Measurements from ENCODE around the gene TRIM45.

TRIM45 gene

GRCh38 chr1:117096951-117097408, 24.6 kb downstream of the TRIM45 start:
- ATAC-seq (no peak), DNase-seq (ENCODE audit: low spot score in 2 of 2) (no peak)
- Mint-ChIP-seq H3K4me1 (peaks cover 6% of the 10 kb centered on the region), H3K36me3 (peaks cover 97% of the 10 kb centered on the region), H3K27ac (peak overlapping the region; percentile 2), H3K9me3 (no peaks in the 10 kb centered on the region), H3K4me3 (no peak overlapping the region)

- no peak for ATAC-seq
- peak overlapping the region; percentile 17 for H3K27ac Mint-ChIP-seq
- no peak for DNase-seq (ENCODE audit: low spot score in 2 of 2)
- no peak overlapping the region for H3K4me3 Mint-ChIP-seq
- H3K9me3 Mint-ChIP-seq, result no peaks in the 10 kb centered on the region
- peaks cover 6% of the 10 kb centered on the region for H3K4me1 Mint-ChIP-seq
- peaks cover 97% of the 10 kb centered on the region for H3K36me3 Mint-ChIP-seq
Observed at GRCh38 chr1:117094841-117095604, 26.5 kb downstream of the TRIM45 start.

GRCh38 chr1:117093870-117094621, 27.5 kb downstream of the TRIM45 start:
- ATAC-seq, result peak; percentile 94
- Mint-ChIP-seq H3K27ac (no peak overlapping the region), H3K36me3 (peaks cover 97% of the 10 kb centered on the region), H3K4me1 (peaks cover 6% of the 10 kb centered on the region), H3K4me3 (no peak overlapping the region), H3K9me3 (no peaks in the 10 kb centered on the region)
- DNase-seq (ENCODE audit: low spot score in 2 of 2), result no peak

GRCh38 chr1:117093091-117093534, 28.4 kb downstream of the TRIM45 start:
- Mint-ChIP-seq H3K9me3 (no peaks in the 10 kb centered on the region), H3K4me1 (peaks cover 6% of the 10 kb centered on the region), H3K36me3 (peaks cover 97% of the 10 kb centered on the region), H3K4me3 (no peak overlapping the region), H3K27ac (no peak overlapping the region)
- ATAC-seq (peak; percentile 70), DNase-seq (ENCODE audit: low spot score in 2 of 2) (no peak)

- Mint-ChIP-seq H3K4me1 (peaks cover 6% of the 10 kb centered on the region), H3K36me3 (peaks cover 97% of the 10 kb centered on the region), H3K9me3 (no peaks in the 10 kb centered on the region), H3K27ac (no peak overlapping the region), H3K4me3 (no peak overlapping the region)
- ATAC-seq (no peak), DNase-seq (ENCODE audit: low spot score in 2 of 2) (no peak)
Observed at GRCh38 chr1:117092594-117092993, 29.0 kb downstream of the TRIM45 start.

GRCh38 chr1:117089996-117090395, 31.6 kb downstream of the TRIM45 start:
- no peak overlapping the region for H3K27ac Mint-ChIP-seq
- ATAC-seq, result no peak
- H3K36me3 Mint-ChIP-seq, result peaks cover 95% of the 10 kb centered on the region
- H3K4me3 Mint-ChIP-seq, result no peak overlapping the region
- no peak for DNase-seq (ENCODE audit: low spot score in 2 of 2)
- H3K4me1 Mint-ChIP-seq, result peaks cover 6% of the 10 kb centered on the region
- no peaks in the 10 kb centered on the region for H3K9me3 Mint-ChIP-seq

GRCh38 chr1:117087686-117088085, 33.9 kb downstream of the TRIM45 start:
- H3K27ac Mint-ChIP-seq, result no peak overlapping the region
- peaks cover 95% of the 10 kb centered on the region for H3K36me3 Mint-ChIP-seq
- H3K4me3 Mint-ChIP-seq, result no peak overlapping the region
- no peaks in the 10 kb centered on the region for H3K9me3 Mint-ChIP-seq
- ATAC-seq (no peak), DNase-seq (ENCODE audit: low spot score in 2 of 2) (no peak)
- peaks cover 7% of the 10 kb centered on the region for H3K4me1 Mint-ChIP-seq

GRCh38 chr1:117084231-117084630, 37.3 kb downstream of the TRIM45 start:
- peaks cover 7% of the 10 kb centered on the region for H3K4me1 Mint-ChIP-seq
- DNase-seq (ENCODE audit: low spot score in 2 of 2) (no peak), ATAC-seq (no peak)
- H3K9me3 Mint-ChIP-seq, result no peaks in the 10 kb centered on the region
- peaks cover 94% of the 10 kb centered on the region for H3K36me3 Mint-ChIP-seq
- no peak overlapping the region for H3K27ac Mint-ChIP-seq
- H3K4me3 Mint-ChIP-seq, result no peak overlapping the region

- DNase-seq (ENCODE audit: low spot score in 2 of 2) (no peak), ATAC-seq (no peak)
- Mint-ChIP-seq H3K36me3 (peaks cover 99% of the 10 kb centered on the region), H3K4me1 (peaks cover 25% of the 10 kb centered on the region), H3K27ac (no peak overlapping the region), H3K9me3 (no peaks in the 10 kb centered on the region), H3K4me3 (no peak overlapping the region)
Observed at GRCh38 chr1:117079737-117080136, 41.8 kb downstream of the TRIM45 start.

GRCh38 chr1:117077267-117077666, 44.3 kb downstream of the TRIM45 start:
- H3K4me3 Mint-ChIP-seq, result no peak overlapping the region
- H3K36me3 Mint-ChIP-seq, result peaks cover 98% of the 10 kb centered on the region
- DNase-seq (ENCODE audit: low spot score in 2 of 2) (peak; percentile 12 to 67), ATAC-seq (peak; percentile 100)
- peak overlapping the region; percentile 21 for H3K27ac Mint-ChIP-seq
- no peaks in the 10 kb centered on the region for H3K9me3 Mint-ChIP-seq
- peaks cover 18% of the 10 kb centered on the region for H3K4me1 Mint-ChIP-seq

- Mint-ChIP-seq H3K4me3 (no peak overlapping the region), H3K27ac (peak overlapping the region; percentile 21), H3K9me3 (no peaks in the 10 kb centered on the region), H3K4me1 (peaks cover 22% of the 10 kb centered on the region), H3K36me3 (peaks cover 98% of the 10 kb centered on the region)
- DNase-seq (ENCODE audit: low spot score in 2 of 2) (no peak), ATAC-seq (peak; percentile 19)
Observed at GRCh38 chr1:117076648-117077047, 44.9 kb downstream of the TRIM45 start.

GRCh38 chr1:117070124-117070523, 51.4 kb downstream of the TRIM45 start:
- DNase-seq (ENCODE audit: low spot score in 2 of 2), result no peak
- H3K36me3 Mint-ChIP-seq, result peaks cover 88% of the 10 kb centered on the region
- peak; percentile 96 for ATAC-seq
- no peaks in the 10 kb centered on the region for H3K9me3 Mint-ChIP-seq
- no peak overlapping the region for H3K27ac Mint-ChIP-seq
- no peak overlapping the region for H3K4me3 Mint-ChIP-seq
- H3K4me1 Mint-ChIP-seq, result peaks cover 32% of the 10 kb centered on the region

- Mint-ChIP-seq H3K4me3 (no peak overlapping the region), H3K4me1 (peaks cover 32% of the 10 kb centered on the region), H3K9me3 (no peaks in the 10 kb centered on the region), H3K36me3 (peaks cover 88% of the 10 kb centered on the region), H3K27ac (no peak overlapping the region)
- ATAC-seq (no peak), DNase-seq (ENCODE audit: low spot score in 2 of 2) (no peak)
Observed at GRCh38 chr1:117069220-117069844, 52.2 kb downstream of the TRIM45 start.

GRCh38 chr1:117068580-117068979, 53.0 kb downstream of the TRIM45 start:
- DNase-seq (ENCODE audit: low spot score in 2 of 2), result no peak

GRCh38 chr1:117067533-117068370, 53.8 kb downstream of the TRIM45 start:
- H3K4me1 Mint-ChIP-seq, result peaks cover 34% of the 10 kb centered on the region
- H3K27ac Mint-ChIP-seq, result no peak overlapping the region
- H3K36me3 Mint-ChIP-seq, result peaks cover 89% of the 10 kb centered on the region
- H3K4me3 Mint-ChIP-seq, result no peak overlapping the region
- ATAC-seq (peak; percentile 79), DNase-seq (ENCODE audit: low spot score in 2 of 2) (peak in 1 of 2 donors; percentile 30)
- H3K9me3 Mint-ChIP-seq, result no peaks in the 10 kb centered on the region

More at GRCh38 chr1:117068580-117068979, 53.0 kb downstream of the TRIM45 start:
- Mint-ChIP-seq H3K4me1 (peaks cover 32% of the 10 kb centered on the region), H3K4me3 (no peak overlapping the region), H3K9me3 (no peaks in the 10 kb centered on the region), H3K36me3 (peaks cover 89% of the 10 kb centered on the region), H3K27ac (no peak overlapping the region)
- ATAC-seq, result no peak
